Stimulated activated naive CD8-positive, alpha-beta T cell treated with anti-CD3 and anti-CD28 coated beads, Interleukin-15, amount 100 ng/mL, for 72 hours (primary cell): ENCODE measurements around the gene MIER3.

Experiments used
- ATAC-seq: fragments of 150-1000 bp; cut with Tn5 transposase; 2 replicates; pipeline ENCODE4 v1.10.0; 2021; ENCODE audit warnings: mild to moderate bottlenecking, moderate library complexity
- DNase-seq, 2 donors: peaks; one replicate each; pipeline ENCODE4 v3.0.0; 2021 to 2022
- H3K27ac Mint-ChIP-seq, 2 donors: one replicate each; pipeline ENCODE4 v1.8.0; 2022; ENCODE audit warnings: mild to moderate bottlenecking in 2 of 2, mixed read lengths in 2 of 2, moderate library complexity in 2 of 2
- H3K27me3 Mint-ChIP-seq: one replicate; pipeline ENCODE4 v1.8.0; 2022; ENCODE audit warnings: mixed read lengths
- H3K4me1 Mint-ChIP-seq: one replicate; pipeline ENCODE4 v1.8.0; 2022; ENCODE audit warnings: mild to moderate bottlenecking, mixed read lengths
- H3K4me3 Mint-ChIP-seq, 2 donors: one replicate each; pipeline ENCODE4 v1.8.0; 2022; ENCODE audit warnings: mild to moderate bottlenecking in 2 of 2, mixed read lengths in 2 of 2, moderate library complexity in 1 of 2
- H3K9me3 Mint-ChIP-seq, 2 donors: one replicate each; pipeline ENCODE4 v1.8.0; 2022; ENCODE audit warnings: mixed read lengths in 2 of 2

The MIER3 gene

GRCh38 chr5:56974241-56974640 is 22.3 kb upstream of the MIER3 start:
- Mint-ChIP-seq H3K4me1 (no peaks in the 10 kb centered on the region), H3K4me3 (no peak overlapping the region), H3K27me3 (no peaks in the 10 kb centered on the region), H3K27ac (no peak overlapping the region), H3K9me3 (no peaks in the 10 kb centered on the region)
- ATAC-seq (no peak), DNase-seq (no peak)

- Mint-ChIP-seq H3K4me3 (no peak overlapping the region), H3K9me3 (no peaks in the 10 kb centered on the region), H3K27me3 (no peaks in the 10 kb centered on the region), H3K27ac (no peak overlapping the region), H3K4me1 (no peaks in the 10 kb centered on the region)
- ATAC-seq (no peak), DNase-seq (no peak)
These were observed 21.6 kb upstream of the MIER3 start for GRCh38 chr5:56973473-56973872.

- Mint-ChIP-seq H3K4me3 (no peak overlapping the region), H3K9me3 (no peaks in the 10 kb centered on the region), H3K4me1 (no peaks in the 10 kb centered on the region), H3K27ac (no peak overlapping the region), H3K27me3 (peaks cover 8% of the 10 kb centered on the region)
- ATAC-seq, result no peak
- no peak for DNase-seq
These were observed 19.4 kb upstream of the MIER3 start for GRCh38 chr5:56971275-56971674.

GRCh38 chr5:56964173-56964572 is 12.2 kb upstream of the MIER3 start:
- ATAC-seq (no peak), DNase-seq (no peak)
- Mint-ChIP-seq H3K4me3 (no peak overlapping the region), H3K4me1 (no peaks in the 10 kb centered on the region), H3K27ac (no peak overlapping the region), H3K9me3 (no peaks in the 10 kb centered on the region), H3K27me3 (peaks cover 67% of the 10 kb centered on the region)

GRCh38 chr5:56963246-56963645 is 11.3 kb upstream of the MIER3 start:
- Mint-ChIP-seq H3K27ac (no peak overlapping the region), H3K27me3 (peaks cover 74% of the 10 kb centered on the region), H3K9me3 (no peaks in the 10 kb centered on the region), H3K4me1 (no peaks in the 10 kb centered on the region), H3K4me3 (no peak overlapping the region)
- ATAC-seq (no peak), DNase-seq (no peak)

GRCh38 chr5:56962286-56962685 is 10.4 kb upstream of the MIER3 start:
- DNase-seq, result no peak
- peaks cover 77% of the 10 kb centered on the region for H3K27me3 Mint-ChIP-seq
- H3K4me3 Mint-ChIP-seq, result no peak overlapping the region
- H3K27ac Mint-ChIP-seq, result no peak overlapping the region
- no peak for ATAC-seq
- no peaks in the 10 kb centered on the region for H3K9me3 Mint-ChIP-seq
- no peaks in the 10 kb centered on the region for H3K4me1 Mint-ChIP-seq

- DNase-seq, result no peak
- no peak overlapping the region for H3K4me3 Mint-ChIP-seq
- H3K27me3 Mint-ChIP-seq, result peaks cover 72% of the 10 kb centered on the region
- no peaks in the 10 kb centered on the region for H3K9me3 Mint-ChIP-seq
- H3K27ac Mint-ChIP-seq, result no peak overlapping the region
- no peak for ATAC-seq
- no peaks in the 10 kb centered on the region for H3K4me1 Mint-ChIP-seq
These were observed 9.8 kb upstream of the MIER3 start for GRCh38 chr5:56961746-56962145.

GRCh38 chr5:56959326-56959725 is 7.4 kb upstream of the MIER3 start:
- no peaks in the 10 kb centered on the region for H3K4me1 Mint-ChIP-seq
- peaks cover 61% of the 10 kb centered on the region for H3K27me3 Mint-ChIP-seq
- DNase-seq, result no peak
- no peak for ATAC-seq
- no peak overlapping the region for H3K27ac Mint-ChIP-seq
- H3K9me3 Mint-ChIP-seq, result no peaks in the 10 kb centered on the region
- H3K4me3 Mint-ChIP-seq, result no peak overlapping the region

- H3K27ac Mint-ChIP-seq, result no peak overlapping the region
- H3K4me3 Mint-ChIP-seq, result no peak overlapping the region
- no peaks in the 10 kb centered on the region for H3K9me3 Mint-ChIP-seq
- no peak for DNase-seq
- no peak for ATAC-seq
- no peaks in the 10 kb centered on the region for H3K4me1 Mint-ChIP-seq
- H3K27me3 Mint-ChIP-seq, result peaks cover 61% of the 10 kb centered on the region
These were observed 6.7 kb upstream of the MIER3 start for GRCh38 chr5:56958595-56958994.

- DNase-seq (no peak), ATAC-seq (no peak)
- peaks cover 33% of the 10 kb centered on the region for H3K27me3 Mint-ChIP-seq
- no peak overlapping the region for H3K27ac Mint-ChIP-seq
- H3K9me3 Mint-ChIP-seq, result no peaks in the 10 kb centered on the region
- no peak overlapping the region for H3K4me3 Mint-ChIP-seq
- peaks cover 25% of the 10 kb centered on the region for H3K4me1 Mint-ChIP-seq
These were observed 2.3 kb upstream of the MIER3 start for GRCh38 chr5:56954262-56954661.

- Mint-ChIP-seq H3K4me3 (peak overlapping the region; percentile 90 to 94), H3K9me3 (no peaks in the 10 kb centered on the region), H3K27me3 (peaks cover 18% of the 10 kb centered on the region), H3K27ac (peak overlapping the region; percentile 41 to 92), H3K4me1 (peaks cover 31% of the 10 kb centered on the region)
- peak; percentile 30 to 36 for DNase-seq
- peak; percentile 52 for ATAC-seq
These were observed 587 bp downstream of the MIER3 start for GRCh38 chr5:56951126-56951945.

- ATAC-seq, result peak; percentile 54
- peak overlapping the region; percentile 41 to 92 for H3K27ac Mint-ChIP-seq
- H3K27me3 Mint-ChIP-seq, result peaks cover 18% of the 10 kb centered on the region
These were observed 1.2 kb downstream of the MIER3 start for GRCh38 chr5:56950626-56951125.

GRCh38 chr5:56947052-56947451 is 4.9 kb downstream of the MIER3 start:
- Mint-ChIP-seq H3K4me1 (peaks cover 25% of the 10 kb centered on the region), H3K27me3 (no peaks in the 10 kb centered on the region), H3K4me3 (no peak overlapping the region), H3K9me3 (no peaks in the 10 kb centered on the region), H3K27ac (no peak overlapping the region)
- DNase-seq (no peak), ATAC-seq (no peak)

More at GRCh38 chr5:56950626-56951125, 1.2 kb downstream of the MIER3 start:
- Mint-ChIP-seq H3K4me1 (peaks cover 31% of the 10 kb centered on the region), H3K9me3 (no peaks in the 10 kb centered on the region), H3K4me3 (peak overlapping the region; percentile 90 to 94)
- DNase-seq, result peak; percentile 43 to 50

GRCh38 chr5:56941981-56942380 is 9.9 kb downstream of the MIER3 start:
- Mint-ChIP-seq H3K27me3 (no peaks in the 10 kb centered on the region), H3K4me1 (no peaks in the 10 kb centered on the region), H3K27ac (no peak overlapping the region), H3K9me3 (no peaks in the 10 kb centered on the region), H3K4me3 (no peak overlapping the region)
- DNase-seq, result no peak
- ATAC-seq, result no peak

- no peak for DNase-seq
- Mint-ChIP-seq H3K27ac (no peak overlapping the region), H3K4me3 (no peak overlapping the region), H3K27me3 (no peaks in the 10 kb centered on the region), H3K9me3 (no peaks in the 10 kb centered on the region), H3K4me1 (no peaks in the 10 kb centered on the region)
- no peak for ATAC-seq
These were observed 13.1 kb downstream of the MIER3 start for GRCh38 chr5:56938858-56939257.

- H3K27ac Mint-ChIP-seq, result no peak overlapping the region
- no peak overlapping the region for H3K4me3 Mint-ChIP-seq
- no peaks in the 10 kb centered on the region for H3K9me3 Mint-ChIP-seq
- ATAC-seq (no peak), DNase-seq (no peak)
- no peaks in the 10 kb centered on the region for H3K27me3 Mint-ChIP-seq
- no peaks in the 10 kb centered on the region for H3K4me1 Mint-ChIP-seq
These were observed 17.6 kb downstream of the MIER3 start for GRCh38 chr5:56934325-56934724.

GRCh38 chr5:56922922-56923321 is 29.0 kb downstream of the MIER3 start:
- ATAC-seq, result no peak
- Mint-ChIP-seq H3K4me3 (no peak overlapping the region), H3K27me3 (no peaks in the 10 kb centered on the region), H3K27ac (no peak overlapping the region), H3K9me3 (no peaks in the 10 kb centered on the region), H3K4me1 (no peaks in the 10 kb centered on the region)
- DNase-seq, result no peak
